DMS53 (cell line): ENCODE results near the gene LCN9.
A peak's percentile ranks its signal among the peaks of the same experiment; 100 is the strongest.
"Not testable (repeated sequence)": the region's sequence is repeated elsewhere in the genome, so short reads cannot be mapped to it uniquely, and the experiment has no call there.

Experiments used
- DNase-seq: peaks from one replicate; lab custom pipeline; 2025; lab: John Stamatoyannopoulos, UW

Gene LCN9

DNA sequence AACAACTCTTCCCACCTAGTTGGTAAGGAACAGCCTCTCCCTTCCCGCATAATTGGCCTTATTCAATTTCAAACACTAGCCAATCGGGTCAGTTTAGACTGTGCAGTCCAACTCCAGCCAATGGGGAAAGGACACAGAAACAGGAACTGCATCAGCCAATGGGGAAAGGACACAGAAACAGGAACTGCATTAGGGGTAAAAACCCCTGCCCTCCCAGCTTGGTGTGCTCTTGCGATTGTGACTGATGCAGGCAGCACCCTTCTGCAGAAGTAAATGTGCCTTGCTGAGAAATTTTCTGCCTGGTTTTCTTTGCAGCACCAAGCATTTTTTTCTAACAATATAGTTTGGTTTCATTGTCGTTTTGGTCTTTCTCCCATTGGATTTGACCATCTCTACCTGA lies 15.2 kb upstream of the LCN9 start:
- peak; percentile 16 for DNase-seq

DNA sequence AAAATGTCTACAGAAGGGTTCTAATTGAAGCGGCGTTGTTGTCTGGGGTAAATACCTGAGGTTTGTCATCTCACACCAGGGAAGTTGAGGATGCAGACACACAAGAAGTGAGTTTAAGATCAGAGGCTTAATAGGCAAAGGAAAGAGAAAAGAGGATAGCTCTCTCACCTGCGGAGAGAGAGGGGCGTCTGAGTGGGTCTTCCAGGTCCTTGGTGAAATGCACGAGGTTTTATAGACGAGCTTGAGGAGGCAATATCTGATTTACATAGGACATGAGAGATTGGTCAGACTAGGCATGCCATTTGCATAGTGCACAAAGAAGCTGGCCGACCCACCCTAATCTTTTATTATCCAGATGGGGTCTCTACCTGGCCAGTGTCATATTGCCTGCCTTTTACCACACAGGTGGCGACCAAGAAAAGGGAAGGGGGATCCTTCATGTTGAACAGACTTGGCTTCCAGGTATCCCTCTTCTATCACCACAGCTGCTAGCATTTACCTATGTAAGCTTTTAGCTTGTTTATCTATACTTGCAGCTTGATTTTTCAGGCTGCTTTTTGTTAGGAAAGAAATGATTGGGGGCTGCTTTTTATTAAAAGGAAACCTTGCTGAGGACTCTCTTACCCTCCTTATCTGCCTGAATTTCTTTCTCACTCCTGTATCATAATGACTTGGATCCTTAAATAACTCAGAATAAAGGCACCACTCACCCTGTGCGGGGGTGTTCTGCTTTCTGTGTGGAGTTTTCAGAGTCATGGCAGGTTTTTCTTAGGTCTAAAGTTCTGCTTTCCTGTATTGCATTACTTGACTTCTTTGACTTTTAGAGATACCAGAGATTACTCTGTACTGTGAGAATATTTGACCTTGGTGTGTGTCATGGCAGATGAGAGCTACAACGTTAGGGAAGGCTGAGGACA lies 14.4 kb upstream of the LCN9 start:
- no peak for DNase-seq

DNA sequence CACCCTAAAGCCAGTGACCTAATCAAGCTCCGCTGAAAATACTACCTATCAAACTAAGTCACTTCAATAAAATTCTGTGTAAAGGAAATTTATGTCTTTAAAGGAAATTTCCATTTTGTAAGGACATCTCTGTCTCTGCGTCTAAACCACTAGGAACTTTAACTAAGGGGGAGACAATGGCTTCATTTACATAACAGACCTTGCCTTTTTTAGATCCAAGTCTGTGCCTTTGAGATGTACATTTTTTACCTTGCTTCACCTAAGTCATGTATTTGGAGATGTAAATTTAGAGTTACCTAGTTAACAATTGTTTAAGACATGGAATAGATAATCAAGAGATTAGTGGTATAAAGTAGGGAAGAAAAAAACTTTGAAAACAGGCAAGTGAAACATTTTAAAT lies 13.6 kb upstream of the LCN9 start:
- DNase-seq: no peak

DNA sequence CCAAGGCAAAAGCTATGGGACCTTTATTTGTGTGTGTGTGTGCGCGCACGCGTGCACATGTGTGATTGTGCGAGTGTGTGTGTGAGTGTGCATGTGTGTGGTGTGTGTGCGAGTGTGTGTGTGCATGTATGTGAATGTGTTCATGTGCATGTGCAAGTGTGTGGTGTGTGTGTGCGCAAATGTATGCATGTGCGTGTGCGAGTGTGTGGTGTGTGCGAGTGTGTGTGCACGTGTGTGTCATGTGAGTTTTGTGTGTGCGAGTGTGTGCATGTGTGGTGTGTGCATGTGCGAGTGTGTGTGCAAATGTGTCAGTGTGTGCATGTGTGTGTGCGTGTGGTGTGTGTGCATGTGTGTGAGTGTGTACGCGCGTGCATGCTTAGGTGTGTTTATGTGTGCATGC lies 12.7 kb upstream of the LCN9 start:
- no peak for DNase-seq

DNA sequence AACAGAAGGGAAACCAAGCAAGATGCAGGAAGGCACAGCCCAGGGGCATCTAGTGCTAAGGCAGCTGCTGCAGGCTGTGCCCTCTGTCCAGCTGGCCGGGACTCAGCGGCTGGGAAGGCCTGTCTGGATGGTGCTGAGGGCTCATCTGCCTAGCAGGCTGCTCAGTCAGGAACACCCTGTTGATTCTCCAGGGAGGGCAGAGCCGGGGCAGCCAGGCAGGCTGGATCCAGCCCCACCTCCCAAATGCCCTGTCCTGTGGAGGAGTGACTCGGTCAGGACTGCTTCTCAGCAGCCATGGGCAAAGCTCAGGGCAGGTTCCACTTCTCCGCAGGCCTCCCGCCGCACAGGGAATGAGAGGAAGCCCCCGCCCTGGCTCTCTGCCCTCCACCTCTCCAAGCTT lies 7.8 kb upstream of the LCN9 start:
- no peak for DNase-seq

DNA sequence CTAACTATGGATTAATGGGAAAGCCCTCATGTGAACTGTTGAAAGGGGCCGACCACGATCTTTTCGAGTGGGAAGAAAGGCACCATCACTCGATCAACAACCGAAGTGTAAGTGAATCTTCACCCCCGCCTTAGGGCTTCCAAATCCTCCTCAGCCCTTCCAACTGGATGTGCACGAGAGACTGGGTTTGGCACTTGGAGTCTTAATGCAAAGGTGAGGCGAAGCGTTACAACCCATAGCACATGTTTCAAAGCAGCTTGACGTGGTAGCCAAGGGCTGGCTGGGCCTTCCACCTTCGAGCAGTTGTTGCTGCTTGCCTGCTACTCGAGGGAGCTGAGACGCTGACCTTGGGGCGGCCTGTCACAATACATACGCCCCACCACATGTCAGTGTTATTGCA lies 5.7 kb upstream of the LCN9 start:
- DNase-seq: no peak

DNA sequence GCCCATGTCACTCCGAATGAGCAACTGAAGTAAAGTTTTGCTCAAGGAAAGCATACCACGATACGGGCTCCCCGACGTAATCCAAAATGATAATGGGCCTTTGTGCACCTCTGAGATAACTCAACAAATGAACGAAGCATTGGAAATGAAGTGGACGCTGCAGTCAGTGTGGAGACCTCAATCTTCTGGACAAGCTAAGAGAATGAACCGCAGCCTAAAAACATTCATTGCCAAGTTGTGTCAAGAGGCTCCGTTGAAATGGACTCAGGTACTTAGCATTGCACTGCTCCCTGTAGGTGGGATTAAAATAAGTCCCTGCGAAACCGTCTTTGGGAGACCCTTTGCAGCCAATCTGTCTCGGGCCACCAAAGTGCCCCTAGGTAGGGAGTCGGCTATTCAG lies 3.9 kb upstream of the LCN9 start:
- no peak for DNase-seq

DNA sequence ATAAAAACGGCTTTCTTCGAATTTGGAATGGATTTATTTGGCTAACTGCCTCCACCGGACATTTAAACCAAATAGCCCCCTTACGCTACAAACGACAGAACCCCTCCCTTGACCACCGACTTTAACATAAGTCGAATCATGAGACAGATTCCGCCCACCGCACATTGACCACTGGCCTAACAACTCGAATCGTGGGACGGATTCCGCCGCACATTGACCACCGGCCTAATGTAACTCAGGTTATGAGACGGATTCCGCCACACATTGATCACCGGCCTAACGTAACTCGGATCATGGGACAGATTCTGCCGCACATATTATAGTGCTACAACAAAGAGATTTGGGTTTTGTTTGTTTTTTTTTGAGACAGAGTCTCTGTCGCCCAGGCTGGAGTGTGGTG lies 2.7 kb upstream of the LCN9 start:
- no peak for DNase-seq

DNA sequence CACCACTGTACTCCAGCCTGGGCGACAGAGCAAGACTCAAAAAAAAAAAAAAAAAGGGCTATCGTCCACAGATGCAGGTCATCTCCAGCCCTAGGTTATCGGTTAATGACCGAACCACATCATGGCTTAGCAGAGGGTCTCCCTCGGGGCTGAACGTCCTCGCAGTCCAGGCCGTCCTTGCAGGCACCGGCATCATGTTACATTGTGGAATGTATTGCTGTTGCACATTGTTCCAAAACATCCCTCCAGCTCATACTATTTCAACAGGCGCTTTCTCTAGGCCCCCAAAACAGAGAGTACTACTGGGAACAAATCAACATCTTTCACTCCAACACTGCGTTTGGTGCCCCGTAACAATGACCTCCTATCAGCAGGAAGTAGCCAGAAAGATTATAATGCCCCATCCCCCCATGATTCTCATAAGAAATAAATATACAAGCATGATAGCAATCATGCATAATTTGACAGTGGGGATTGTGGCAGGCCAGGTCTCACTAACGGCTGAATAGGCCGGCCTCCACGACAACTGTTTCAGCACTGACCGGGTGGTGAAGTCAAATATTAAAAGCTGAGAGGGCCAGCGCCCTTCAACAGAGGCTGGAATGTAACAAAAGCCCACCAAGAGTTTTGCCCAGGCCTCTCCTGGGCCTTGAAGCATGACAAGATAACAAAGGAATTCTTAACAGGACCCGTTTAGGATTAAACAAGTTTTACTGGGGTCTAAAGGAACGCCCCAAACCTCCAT lies 1.1 kb upstream of the LCN9 start:
- no peak for DNase-seq

DNA sequence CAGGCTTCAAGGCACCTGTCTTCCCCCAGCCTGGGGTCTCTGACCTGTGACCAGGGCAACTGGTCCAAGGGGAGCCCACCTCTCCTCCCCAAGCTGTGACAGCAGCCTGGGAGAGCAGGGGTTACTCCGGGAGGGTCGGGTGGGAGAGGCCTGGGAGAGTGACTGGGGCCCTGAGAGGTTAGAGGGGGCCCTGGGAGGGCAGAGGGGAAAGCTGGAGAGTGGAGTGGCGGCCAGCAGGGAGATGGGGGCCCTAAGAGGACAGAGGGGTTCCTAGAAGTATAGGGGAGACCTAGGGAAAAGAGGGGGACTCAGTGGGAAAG lies 302 bp downstream of the LCN9 start:
- DNase-seq: no peak

DNA sequence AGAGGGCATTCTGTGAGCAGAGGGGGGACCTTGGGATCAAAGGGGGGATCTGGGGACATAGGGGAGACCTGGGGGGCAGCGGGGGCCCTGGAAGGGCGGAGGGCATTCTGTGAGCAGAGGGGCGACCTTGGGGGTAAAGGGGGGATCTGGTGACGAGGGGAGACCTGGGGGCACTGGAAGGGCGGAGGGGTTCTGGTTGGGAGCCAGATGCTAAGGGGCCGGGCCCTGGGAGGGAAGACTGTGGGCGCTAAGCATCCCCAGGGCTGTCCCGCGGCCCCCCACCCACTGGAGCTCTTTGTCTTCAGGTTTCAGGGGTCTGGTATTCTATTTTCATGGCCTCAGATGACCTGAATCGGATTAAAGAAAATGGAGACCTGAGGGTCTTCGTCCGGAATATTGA lies 748 bp downstream of the LCN9 start:
- no peak for DNase-seq

DNA sequence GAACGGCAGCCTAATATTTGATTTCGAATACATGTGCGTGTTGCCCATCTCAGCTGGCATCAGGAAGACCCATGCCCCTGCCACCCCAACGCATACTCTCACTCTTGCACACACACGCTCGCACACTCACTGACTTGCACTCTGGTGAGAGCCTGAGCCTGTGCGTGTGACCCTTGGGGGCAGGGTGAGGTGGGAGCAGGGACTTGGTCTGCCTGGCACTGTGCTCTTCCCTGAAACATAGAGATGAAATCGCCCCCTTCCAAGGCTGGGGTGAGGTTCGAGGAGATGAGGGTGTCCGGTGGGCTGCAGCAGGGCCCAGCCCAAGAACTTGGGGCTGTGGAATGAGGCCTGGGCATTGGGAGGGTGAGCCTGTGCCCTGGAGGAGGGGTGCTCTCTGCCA lies 1.2 kb downstream of the LCN9 start:
- DNase-seq: no peak

DNA sequence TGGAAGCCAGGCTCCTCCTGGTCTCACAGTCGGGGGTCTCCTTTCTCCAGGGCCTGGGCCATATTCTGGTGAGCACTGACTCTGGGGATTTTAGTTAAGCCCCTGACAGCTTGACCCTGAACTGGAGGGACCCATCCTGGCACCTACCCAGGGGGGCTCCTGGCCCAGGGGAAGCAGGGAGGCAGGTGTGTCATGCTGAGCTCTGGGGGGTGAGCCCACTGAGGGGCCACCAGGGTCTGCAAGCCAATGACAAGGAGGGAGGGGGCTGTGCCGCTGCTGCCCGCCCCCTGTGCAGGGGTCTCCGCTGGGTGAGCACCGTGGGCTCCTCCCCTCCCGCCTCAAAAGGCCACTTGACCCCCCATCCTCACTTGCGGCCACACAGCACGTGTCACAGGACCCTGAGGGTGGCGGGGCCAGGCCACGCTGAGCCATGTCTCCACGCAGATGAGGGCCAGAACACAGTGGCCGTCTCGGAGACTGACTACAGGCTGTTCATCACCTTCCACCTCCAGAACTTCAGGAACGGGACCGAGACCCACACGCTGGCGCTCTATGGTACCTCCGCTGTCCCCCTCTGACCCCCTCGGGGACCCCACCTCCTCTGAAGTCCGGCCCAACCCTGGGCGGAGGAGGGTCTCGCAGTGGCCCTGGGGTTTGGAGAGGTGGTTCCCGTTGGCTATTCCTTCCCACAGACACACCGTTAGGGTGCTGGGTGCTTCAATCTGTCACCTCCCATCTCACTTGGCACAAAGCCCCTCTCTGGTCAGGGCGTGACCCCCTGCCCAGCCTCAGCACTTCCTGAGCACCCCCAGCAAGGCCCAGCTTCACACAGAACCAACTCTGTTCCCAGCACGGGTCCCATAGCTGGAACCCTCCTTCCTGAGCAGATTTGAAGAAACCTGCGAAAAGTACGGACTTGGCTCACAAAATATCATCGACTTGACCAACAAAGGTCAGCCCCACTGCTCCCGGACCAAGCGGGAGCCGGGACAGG lies 2.0 kb downstream of the LCN9 start:
- no peak for DNase-seq

DNA sequence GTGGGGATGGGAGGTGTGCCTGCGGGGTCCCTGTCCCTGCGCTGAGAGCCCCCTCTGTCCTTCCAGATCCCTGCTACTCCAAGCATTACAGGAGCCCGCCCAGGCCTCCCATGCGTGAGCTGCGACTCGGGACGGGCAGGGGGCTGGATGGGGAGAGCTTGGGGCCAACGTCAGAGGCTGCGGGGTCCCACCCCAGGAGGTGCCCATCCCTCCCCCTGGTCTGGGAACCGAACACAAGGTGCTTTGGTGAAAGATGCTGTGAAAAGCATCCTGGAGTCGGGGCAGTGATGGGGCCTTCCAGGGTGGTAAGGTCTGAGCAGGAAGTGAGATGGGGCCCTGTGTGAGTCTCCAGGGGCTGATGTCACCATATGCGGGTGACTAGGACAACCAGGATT lies 2.7 kb downstream of the LCN9 start:
- DNase-seq: no peak

DNA sequence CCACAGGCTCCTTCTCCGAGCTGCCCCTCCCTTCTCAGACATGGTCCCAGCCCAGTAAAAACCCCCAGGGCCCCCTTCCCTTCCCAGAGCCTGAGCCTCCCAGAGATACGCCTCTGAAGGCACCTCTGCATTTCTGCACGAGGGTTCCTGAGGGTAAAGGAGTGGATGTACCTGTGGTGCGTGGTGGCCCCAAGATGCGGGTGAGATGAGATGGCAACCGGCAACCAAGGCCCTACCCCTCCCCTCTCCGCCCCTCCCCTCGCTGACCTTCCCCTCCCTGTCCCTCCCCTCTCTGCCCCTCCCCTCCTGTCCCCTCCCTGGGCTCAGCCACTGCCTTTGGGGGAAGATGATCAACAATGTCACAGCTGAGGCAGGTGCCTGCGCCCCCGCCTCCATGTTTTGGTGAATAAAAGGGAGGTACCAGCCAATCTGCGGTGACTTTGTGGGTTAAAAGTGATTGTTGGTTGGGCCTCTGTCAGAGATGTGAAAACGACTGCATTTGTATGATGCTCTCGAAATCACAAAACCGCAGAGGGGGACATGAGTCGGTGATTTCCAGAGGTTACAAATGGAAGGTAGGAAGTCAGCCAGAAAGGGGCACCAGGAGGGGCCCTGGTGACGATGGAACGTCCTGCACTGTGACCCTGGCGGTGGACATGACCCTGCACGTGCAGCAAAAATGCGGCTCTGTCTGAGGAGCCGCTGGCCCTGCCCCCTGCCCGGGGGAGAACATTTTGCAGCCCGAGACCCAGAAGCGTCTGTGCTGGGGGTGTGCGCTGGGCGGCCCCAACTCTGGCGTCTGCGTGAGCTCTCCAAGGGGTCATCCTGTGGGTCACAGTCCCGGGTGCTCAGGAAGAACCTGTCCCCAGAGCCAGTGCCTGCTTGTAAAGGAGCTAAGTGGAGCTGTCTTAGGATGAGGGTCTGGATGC lies 3.7 kb downstream of the LCN9 start:
- DNase-seq: no peak

DNA sequence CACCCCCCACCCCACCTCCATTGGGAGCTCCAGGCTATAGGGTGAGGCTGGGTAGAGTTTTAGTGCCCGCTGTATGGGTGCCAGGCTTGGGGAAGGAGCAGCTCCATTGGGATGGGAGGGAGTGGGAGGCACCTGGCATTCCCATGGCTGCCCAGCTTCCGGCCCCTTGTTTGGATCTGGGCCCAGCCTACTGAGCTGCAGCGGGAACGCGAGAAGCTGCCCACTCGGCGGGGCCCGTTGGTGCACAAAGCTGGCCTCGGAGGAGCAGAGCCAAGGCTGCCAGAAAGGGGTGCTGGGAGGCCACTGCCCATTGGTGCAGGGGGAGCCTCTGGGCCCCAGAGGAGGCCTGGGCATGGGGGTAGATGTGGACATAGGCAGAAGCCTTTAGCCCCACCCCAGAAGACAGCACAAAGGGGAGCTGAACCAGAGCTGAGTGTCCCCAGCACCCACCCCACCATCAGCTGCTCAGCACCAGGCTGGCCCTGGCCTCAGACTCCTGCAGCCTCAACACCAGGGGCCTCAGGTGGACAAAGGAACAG lies 4.4 kb downstream of the LCN9 start:
- DNase-seq: no peak

DNA sequence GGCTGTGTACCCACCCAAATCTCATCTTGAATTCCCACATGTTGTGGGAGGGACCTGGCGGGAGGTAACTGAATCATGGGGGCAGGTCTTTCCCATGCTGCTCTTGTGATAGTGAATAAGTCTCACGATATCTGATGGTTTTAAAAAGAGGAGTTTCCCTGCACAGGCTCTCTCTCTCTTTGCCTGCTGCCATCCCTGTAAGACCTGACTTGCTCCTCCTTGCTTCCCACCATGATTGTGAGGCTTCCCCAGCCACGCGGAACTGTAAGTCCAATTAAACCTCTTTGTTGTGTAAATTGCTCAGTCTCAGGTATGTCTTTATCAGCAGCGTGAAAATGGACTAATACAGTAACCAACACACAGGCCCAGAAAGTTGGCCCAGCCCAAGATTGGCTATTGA lies 5.9 kb downstream of the LCN9 start:
- DNase-seq: not testable (repeated sequence)

DNA sequence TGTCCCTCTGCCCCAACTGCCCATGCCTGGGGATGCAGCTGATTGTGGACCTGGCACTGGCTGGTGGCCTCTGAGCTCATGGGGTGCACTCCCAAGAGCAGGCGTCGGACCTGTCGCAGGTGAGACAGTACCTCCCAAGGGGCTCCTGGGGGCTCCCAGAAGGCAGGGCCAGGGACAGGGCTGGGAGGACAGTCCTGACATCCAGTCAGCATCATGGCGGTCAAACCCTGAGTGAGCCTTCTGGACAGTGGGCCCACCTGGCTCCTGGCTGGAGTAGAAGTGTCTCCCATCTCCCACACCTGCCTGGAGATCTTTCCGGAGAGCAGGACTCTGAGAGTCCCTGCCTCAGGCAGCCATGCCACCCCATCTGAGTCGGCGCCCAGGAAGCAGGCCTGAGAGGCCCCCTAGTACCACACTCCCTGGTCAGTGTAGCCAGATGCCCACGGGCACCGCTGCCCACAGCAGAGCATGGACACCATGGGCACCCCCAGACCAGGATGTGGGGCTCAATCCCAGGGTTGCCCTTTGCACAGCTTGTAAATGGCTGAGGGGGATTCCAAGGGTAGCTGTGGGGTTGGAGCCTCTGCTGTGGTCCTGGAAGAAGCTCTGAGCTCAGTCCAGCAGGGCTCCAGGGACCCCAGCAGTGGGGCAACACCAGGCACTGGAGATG lies 6.6 kb downstream of the LCN9 start:
- no peak for DNase-seq

DNA sequence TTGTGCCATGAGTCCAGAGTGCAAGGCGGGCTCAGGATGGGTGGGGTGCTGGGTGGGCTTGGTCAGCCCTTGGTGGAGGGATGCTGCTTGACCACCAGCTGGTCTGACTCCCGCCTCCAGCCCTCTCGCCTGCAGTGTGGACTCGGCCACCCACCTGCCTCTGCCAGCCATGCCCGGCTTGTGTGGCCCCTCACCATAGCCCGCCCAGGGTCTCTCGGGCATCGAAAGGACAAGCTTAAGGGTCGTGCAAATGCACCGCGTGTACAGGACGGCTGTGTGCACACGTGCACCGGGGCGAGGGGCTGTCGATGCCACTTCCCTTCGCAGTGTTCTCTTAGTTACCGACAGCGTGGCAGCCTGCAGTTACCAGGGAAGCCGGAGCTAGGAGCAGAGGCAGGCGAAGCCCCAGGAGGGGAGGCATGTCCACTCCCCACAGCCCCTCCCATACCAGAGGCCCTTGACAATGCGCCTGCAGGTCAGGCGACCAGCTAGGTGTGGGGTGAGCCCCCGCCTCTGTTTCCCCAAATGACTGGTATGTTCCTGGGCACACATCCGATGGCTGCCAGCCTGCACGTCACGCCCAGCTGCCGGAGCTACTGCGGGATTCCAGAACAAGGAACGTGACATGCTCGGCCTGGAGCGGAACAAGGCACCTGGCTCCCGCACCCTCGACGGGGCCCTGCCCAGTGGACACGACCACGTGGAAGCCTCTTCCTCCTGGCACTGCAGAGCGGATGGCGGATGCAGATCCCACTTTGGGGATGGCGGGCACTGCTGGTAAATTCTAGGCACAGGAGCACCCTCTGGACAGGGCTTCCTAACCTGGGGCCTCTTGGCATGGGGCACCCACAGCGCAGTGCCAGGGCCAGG lies 7.8 kb downstream of the LCN9 start:
- DNase-seq: no peak
